GM19023 (cell line): ENCODE measurements around the gene FGGY.
"Not testable (repeated sequence)": the region's sequence is repeated elsewhere in the genome, so short reads cannot be mapped to it uniquely, and the experiment has no call there.

Experiments used
- ATAC-seq: cut with Tn5 transposase; IDR thresholded peaks from one replicate; pipeline ENCODE4 v1.9.1; 2021; ENCODE audit warnings: mild to moderate bottlenecking, moderate library complexity; ENCODE audit not compliant: unreplicated experiment

FGGY gene

DNA sequence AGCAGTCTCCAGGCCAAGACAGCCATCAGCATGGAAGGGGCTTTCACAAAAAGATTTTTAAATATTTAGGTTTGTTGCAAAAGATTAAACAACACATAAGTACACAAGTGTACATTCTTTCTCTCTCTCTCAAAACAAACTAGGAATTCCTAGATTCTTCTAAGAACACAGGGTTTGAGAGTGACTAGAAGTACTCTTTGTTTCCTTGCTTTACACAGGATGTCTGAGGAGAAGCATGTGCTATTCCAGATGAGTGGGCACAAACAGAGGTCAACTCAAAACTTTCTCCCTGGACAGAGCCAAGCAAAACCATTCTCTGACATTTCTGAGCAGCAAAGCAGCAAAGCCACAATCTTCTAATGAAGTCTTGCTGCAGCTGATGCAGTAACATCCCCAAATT, 307.3 kb downstream of the FGGY start:
- no peak for ATAC-seq

DNA sequence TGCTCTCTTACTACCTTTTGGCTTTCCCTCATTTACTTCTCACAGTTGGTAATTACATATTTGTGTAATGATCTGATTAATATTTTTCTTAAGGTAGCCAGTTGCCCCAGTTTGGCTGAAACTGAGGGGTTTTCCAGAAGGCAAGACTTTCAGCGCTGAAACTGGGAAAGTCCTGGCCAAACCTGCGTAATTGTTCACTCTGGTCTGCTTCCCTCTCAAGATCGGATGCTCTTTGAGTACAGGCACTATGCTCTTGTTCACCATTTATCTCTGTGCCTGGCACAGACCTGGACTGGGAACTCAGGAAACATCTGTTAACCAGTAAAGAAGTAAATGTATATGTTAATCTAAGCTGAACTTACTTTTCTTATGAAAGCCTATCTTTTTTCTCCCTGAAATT, 308.3 kb downstream of the FGGY start:
- no peak for ATAC-seq

GRCh38 chr1:59605761-59606160, 308.9 kb downstream of the FGGY start:
- no peak for ATAC-seq

DNA sequence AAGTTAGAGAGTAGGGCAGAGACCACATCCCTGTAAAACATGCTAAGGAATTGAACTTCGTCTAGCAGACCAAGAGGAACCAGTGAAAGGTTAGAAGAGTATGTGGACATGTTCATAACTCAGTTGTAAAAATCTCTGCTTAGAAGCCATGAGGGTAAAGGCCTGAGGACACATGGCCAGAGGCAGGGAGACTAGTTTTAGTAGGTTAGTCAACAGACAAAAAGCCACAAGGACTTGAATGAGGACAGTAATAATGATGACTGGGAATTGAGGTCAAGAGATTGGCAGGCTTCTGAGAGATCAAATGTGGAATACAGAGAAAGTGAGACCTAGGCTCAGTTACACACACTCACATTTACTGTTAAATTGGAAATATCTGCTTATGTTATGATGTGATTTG, 312.4 kb downstream of the FGGY start:
- no peak for ATAC-seq

GRCh38 chr1:59610499-59610898, 313.6 kb downstream of the FGGY start:
- not testable (repeated sequence) for ATAC-seq

GRCh38 chr1:59617434-59617833, 320.5 kb downstream of the FGGY start:
- ATAC-seq, result no peak

DNA sequence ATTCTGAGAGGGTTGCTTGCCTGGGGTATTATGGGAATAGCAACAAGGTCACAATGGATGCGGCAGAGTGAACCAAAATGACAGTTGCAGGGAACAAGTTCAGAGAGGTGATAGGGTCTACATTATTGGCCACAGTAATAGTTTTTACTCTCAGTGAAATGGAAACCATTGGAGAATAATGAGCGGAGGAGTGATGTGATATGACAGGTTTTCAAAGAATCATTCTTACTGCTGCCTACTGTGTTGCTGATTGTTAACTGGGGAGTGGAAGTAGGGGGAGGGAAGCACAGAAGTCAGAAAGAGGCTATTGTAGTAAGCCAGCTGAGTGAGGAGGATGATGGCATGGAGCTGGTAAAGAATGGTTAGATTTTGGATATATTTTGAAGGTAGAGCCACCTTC, 322.7 kb downstream of the FGGY start:
- no peak for ATAC-seq

DNA sequence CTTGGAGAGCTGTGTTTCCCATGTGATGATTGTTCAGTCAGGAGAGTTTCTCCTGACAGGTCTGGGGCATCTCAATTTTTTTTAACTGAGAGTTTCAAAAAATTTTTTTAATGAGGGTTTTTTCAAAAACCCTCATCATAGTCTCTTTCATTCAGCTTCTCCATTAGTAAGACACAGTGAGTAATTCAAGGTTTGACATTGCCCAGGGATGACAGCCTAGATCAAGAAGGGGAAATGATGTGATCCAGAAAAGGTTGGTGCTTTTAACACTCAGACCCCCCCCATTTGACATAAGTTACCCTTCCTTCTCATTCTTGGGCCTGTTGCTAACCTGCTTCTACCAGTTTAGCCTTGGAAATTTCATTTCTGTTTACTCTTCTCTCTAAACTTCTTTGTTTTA, 328.5 kb downstream of the FGGY start:
- ATAC-seq, result no peak

GRCh38 chr1:59631561-59632255, 334.8 kb downstream of the FGGY start:
- no peak for ATAC-seq

DNA sequence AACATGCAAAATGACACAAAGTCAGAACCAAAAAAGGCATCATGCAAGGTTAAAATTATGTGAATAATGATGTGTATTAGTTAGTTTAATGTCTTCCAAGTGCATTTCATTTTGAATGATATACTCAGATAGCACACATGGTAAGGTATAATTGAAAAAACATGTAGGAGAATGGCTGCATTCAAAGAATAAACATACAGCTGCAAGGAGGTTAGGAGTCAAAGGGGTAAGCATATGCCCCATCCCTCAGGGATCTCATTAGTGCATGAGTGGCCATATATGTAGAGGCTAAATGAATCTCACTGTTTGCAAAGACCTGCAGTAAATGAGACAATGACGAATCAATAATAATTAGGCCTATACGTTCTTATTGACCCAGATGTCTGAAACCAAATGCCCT, 338.2 kb downstream of the FGGY start:
- ATAC-seq, result no peak

GRCh38 chr1:59638231-59638711, 341.4 kb downstream of the FGGY start:
- no peak for ATAC-seq

DNA sequence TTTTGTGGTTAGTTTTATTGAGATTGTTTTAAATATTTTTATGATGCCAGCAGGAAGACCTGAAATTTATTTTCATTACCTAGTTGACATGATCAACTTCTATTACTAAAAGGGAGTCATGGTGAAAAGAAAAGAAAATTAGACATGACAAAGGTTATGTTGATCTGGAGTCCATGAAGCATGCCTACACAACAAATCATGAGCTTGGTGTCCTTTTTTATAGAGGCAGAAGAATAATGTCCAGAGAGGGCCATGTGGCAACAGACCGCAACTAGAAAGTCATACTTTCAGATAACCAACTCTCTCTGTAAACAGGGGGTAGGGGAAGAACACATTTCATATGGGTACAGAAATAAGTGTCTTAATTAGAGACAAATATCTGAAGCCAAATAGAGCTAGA, 342.4 kb downstream of the FGGY start:
- no peak for ATAC-seq

GRCh38 chr1:59640851-59641250, 344.0 kb downstream of the FGGY start:
- ATAC-seq, result no peak

- ATAC-seq, result no peak
Measured at GRCh38 chr1:59641836-59642235, 344.9 kb downstream of the FGGY start.

GRCh38 chr1:59643526-59643925, 346.6 kb downstream of the FGGY start:
- ATAC-seq, result no peak

DNA sequence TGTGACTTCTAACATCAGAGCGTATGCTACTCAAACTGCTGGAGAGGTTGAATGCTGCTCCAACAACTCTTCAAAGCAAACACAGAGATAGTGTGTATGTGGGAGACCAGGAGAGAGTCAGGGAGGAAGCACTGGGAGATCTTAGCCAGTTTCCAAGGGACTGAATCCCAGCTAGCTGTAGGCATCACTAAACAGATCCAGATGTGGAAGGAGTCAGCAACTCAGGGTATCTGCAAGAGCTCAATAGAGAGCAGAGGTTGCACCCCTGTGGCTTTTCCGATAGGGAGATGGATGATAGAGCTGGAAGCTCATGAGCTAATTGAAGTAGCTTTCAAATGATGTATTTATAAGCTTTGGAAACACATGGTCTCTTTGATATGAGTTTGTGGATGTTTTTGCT, 349.0 kb downstream of the FGGY start:
- no peak for ATAC-seq

DNA sequence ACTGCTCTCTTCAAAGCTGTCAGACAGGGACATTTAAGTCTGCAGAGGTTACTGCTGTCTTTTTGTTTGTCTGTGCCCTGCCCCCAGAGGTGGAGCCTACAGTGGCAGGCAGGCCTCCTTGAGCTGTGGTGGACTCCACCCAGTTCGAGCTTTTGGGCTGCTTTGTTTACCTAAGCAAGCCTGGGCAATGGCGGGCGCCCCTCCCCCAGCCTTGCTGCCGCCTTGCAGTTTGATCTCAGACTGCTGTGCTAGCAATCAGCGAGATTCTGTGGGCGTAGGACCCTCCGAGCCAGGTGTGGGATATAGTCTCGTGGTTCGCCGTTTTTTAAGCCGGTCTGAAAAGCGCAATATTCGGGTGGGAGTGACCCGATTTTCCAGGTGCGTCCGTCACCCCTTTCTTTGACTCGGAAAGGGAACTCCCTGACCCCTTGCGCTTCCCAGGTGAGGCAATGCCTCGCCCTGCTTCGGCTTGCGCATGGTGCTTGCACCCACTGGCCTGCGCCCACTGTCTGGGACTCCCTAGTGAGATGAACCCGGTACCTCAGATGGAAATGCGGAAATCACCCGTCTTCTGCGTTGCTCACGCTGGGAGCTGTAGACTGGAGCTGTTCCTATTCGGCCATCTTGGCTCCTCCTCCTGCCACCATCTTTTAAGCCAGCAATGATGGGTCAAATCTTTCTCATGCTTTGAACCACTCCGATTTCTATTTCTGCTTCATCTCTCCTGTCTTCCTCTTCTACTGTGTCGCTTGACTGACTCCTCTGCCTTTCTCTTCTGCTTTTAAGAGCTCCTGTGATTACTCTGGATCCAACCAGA, 356.5 kb downstream of the FGGY start:
- not testable (repeated sequence) for ATAC-seq

- ATAC-seq, result no peak
Measured at GRCh38 chr1:59653968-59654367, 357.1 kb downstream of the FGGY start.

GRCh38 chr1:59657873-59658465, 361.1 kb downstream of the FGGY start:
- ATAC-seq, result no peak

- ATAC-seq, result no peak
Measured at GRCh38 chr1:59664166-59664565, 367.3 kb downstream of the FGGY start.

- ATAC-seq, result no peak
Measured at GRCh38 chr1:59666106-59666505, 369.2 kb downstream of the FGGY start.

- ATAC-seq, result no peak
Measured at GRCh38 chr1:59667020-59667419, 370.1 kb downstream of the FGGY start.
